ENCODE measurements around the gene KRT26.
"Not testable (repeated sequence)": the region's sequence is repeated elsewhere in the genome, so short reads cannot be mapped to it uniquely, and the experiment has no call there.

Gene KRT26

DNA sequence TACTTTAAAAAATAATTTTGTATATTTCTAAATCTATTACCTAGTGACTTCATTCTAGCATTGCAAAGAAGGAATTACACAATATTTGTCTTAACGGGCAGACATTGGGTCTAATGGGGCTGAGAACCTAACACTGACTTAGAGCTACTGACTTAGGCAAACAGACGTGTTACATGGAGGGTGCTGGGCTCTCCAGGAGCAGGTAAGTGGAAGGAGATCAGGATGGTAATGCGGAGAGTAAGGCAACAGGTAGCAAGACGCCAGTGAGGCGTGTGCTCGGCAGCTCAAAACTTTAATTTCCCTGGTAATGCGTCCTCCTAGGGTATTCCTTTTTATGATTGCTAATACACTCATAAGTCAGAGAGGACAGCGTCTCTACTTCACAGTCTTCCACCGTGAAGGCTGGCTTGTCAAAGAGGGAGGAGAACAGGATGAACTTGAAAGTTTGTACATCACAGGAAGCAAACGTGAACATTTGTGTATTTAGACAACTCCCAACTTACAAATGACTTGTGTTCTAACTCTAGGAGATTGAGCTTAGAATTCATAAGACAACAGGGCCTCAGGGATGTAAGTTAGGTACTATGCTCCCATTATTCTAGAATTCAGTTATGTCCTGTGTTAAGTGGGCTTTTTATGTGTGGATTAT lies 23.1 kb upstream of the KRT26 start:
- no peak for DNase-seq (ENCODE audit: low spot score)

GRCh38 chr17:40794466-40794865 lies 22.5 kb upstream of the KRT26 start:
- DNase-seq (ENCODE audit: low spot score) = no peak

- no peak for DNase-seq (ENCODE audit: low spot score)
These were observed 21.8 kb upstream of the KRT26 start for GRCh38 chr17:40793832-40794231.

GRCh38 chr17:40791787-40792436 lies 19.9 kb upstream of the KRT26 start:
- DNase-seq (ENCODE audit: low spot score) = peak; percentile 47

DNA sequence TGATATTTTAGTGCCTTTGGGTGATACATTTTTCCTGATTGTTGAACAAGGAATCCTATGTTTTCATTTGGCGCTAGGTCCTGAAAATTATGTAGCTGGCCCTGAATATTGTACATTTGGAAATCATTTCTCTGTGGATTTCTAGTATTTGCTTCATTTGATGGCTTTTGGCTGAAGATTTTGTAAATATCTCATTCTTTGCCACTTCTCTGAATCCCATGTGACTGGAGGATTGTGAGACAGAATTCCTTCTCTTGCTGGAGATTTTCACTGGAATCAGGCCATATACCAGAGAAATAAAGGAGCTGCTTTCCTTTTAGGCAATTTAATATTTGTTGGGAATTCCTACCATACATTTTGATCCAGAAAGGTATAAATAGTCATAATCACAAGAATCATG lies 19.1 kb upstream of the KRT26 start:
- no peak for DNase-seq (ENCODE audit: low spot score)

DNA sequence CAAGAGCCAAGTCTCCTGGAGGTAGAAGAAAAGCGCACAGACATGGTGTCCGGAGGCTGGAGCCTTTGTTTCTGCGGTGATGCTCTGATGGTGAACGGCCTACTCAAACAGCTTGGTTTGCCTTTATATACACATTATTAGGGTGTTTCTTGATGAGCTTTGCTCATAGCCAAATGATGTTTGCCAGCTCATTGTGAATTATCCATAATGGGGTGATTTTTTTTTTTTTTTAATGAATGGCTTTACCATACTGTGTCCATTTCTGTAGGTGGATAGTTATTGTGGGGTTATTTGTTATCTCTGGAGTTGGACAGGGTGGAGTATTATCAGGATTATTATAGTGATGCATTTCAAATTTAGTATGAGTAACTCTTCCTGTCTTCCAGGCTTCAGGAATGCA lies 10.4 kb upstream of the KRT26 start, which contains the start of gene KRT27:
TSS of gene KRT27 (minus strand) at position 101 of the 400 bp plus-strand sequence. CDS start at position 44, 57 bp downstream.
- no peak for DNase-seq (ENCODE audit: low spot score)

DNA sequence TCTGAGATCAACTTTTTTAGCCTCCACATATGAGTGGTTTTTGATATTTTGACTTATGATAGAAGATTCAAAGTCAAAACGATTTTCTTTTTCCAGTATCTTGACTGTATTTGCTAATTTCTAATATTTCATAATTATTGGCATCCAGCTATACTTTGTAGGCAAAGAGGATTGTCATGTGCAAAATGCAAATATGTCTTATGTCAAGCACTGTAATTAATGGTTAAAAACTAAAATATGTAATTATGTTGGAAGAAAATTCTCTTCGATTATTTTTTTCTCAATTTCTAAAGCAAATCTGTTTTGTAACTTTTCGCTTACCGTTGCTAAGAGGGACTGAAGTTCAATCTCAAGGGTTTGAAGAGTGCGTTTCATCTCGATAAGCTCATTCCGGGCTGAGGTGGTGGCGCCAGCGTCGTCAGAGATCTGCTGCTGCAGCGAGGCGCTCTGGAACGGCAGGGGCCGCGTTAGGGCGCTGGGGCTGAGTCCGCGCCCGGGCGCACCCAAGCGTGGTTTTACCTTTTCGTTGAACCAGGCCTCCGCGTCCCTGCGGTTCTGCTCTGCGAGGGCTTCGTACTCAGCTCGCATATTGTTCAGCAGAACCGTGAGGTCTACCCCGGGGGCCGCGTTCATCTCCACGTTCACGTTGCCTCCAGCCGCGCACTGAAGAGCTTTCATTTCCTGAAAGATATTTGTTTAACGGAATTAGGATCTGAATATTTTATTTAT lies 7.3 kb upstream of the KRT26 start:
- DNase-seq (ENCODE audit: low spot score) = no peak

GRCh38 chr17:40778461-40778860 lies 6.5 kb upstream of the KRT26 start:
- DNase-seq (ENCODE audit: low spot score) = no peak

DNA sequence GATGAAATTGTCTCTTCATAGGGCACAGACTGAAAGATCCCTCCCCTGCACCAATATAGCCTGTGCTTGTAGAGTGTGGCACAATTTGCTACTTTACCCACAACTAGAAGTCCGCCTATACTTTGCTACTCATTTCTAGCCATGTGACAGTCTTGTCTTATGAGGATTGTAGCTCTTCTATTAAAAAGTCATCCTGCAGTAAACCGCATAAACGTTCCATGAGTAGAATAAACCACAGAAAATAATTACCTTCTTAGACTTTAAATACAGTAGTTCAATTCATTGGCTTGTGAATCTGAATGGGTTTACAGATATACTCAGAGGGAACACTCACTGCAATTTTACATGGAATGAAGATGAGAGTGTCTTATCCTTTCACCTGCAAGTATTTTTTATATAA lies 6.0 kb upstream of the KRT26 start:
- no peak for DNase-seq (ENCODE audit: low spot score)

GRCh38 chr17:40777459-40777858 lies 5.5 kb upstream of the KRT26 start:
- no peak for DNase-seq (ENCODE audit: low spot score)

DNA sequence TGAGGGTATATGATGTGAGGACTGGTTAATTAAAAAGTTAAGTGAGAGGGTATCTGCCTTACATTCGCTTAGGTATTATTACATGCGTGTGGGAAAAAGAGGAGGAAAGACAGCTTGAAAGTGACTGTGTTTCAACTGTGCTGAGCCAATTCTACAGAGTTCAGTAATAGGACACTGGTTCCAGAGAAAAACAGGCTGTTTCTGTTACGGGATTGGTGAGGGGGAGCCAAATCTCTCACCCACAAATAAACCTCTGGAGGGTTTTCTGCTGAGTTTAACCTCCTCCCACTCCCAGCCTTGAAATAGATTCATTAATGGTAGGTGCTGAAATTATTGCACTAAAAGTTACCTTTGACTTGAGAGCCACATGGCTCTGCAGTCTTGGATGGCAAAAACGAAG lies 3.9 kb upstream of the KRT26 start:
- no peak for DNase-seq (ENCODE audit: low spot score)

DNA sequence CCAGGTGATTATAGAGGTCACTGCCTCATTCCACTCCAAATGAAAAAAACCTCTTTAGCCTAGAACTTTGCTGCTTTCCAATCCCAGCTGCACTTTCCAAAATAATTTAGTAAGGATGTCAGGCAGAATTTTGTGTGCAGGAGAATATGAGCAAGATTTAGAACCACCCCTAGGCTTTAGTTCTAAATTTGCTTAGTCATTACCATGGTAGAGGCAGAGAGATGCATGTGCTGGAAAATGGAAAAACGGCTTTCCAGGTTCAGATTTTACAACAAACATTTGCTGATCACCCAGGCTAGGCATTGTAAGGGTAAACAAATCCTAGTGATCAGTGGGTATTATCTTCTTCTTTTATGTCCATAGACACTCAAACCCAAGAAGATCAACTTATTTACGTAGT lies 6.3 kb downstream of the KRT26 start:
- DNase-seq (ENCODE audit: low spot score) = no peak

GRCh38 chr17:40763752-40764151 lies 8.2 kb downstream of the KRT26 start:
- no peak for DNase-seq (ENCODE audit: low spot score)

DNA sequence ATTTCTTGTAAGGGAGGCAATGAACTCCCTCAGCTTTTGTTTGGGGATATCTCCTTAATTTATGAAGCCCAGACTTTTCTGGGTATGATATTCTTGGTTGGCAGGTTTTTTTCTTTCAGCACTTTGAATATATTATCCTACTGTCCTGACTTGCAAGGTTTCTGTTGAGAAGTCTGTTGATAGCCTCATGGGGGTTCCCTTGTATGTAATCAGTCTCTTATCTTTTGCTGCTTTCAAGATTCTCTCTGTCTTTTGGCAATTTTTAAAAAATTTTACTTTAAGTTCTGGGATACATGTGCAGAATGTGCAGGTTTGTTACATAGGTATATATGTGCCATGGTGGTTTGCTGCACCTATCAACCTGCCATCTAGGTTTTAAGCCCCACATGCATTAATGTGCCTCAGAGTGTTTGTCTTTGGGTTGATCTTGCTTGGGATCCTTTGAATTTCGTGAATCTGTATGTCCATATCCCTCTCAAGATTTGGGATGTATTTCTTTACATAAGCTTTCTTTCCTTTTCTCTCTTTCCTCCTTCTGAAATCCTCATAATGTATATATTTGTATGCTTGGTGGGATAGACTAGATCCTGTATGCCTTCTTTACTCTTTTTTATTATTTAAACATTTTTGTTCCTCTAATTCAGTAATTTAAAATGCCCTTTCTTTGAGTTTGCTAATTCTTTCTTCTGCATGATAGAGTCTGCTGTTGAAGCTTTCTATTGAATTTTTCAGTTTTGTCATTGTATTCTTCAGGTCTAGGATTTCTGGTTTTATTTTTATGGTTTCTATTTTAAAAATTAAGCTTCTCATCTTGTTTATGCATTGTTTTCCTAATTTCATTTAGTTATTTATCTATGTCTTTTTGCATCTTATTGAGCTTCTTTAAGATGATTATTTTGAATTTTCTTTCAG lies 11.6 kb downstream of the KRT26 start:
- DNase-seq (ENCODE audit: low spot score) = no peak

GRCh38 chr17:40755231-40755630 lies 16.8 kb downstream of the KRT26 start, which contains the start of gene KRT25:
TSS of gene KRT25 (minus strand) at chr17:40755331. CDS start at chr17:40755271, 60 bp downstream.
- no peak for DNase-seq (ENCODE audit: low spot score)

- no peak for DNase-seq (ENCODE audit: low spot score)
These were observed 18.2 kb downstream of the KRT26 start for GRCh38 chr17:40753804-40754203.

GRCh38 chr17:40751065-40751464 lies 20.9 kb downstream of the KRT26 start:
- no peak for DNase-seq (ENCODE audit: low spot score)

- DNase-seq (ENCODE audit: low spot score) = no peak
These were observed 21.6 kb downstream of the KRT26 start for GRCh38 chr17:40750391-40750790.

DNA sequence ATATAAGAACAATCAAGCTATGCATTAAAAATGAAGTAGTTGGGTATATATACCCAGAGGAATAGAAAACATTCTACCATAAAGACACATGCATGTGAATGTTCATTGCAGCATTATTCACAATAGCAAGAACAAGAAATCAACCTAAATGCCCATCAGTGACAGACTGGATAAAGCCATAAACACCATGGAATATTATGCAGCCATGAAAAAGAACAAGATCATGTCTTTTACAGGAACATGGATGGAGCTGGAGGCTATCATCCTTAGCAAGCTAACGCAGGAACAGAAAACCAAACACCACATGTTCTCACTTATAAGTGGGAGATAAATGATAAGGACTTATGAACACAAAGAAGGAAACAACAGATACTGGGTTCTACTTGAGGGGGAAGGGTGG lies 23.3 kb downstream of the KRT26 start:
- DNase-seq (ENCODE audit: low spot score) = not testable (repeated sequence)

- no peak for DNase-seq (ENCODE audit: low spot score)
These were observed 33.4 kb downstream of the KRT26 start for GRCh38 chr17:40738553-40738952.

- no peak for DNase-seq (ENCODE audit: low spot score)
These were observed 37.0 kb downstream of the KRT26 start for GRCh38 chr17:40735016-40735415.

- DNase-seq (ENCODE audit: low spot score) = no peak
These were observed 38.0 kb downstream of the KRT26 start for GRCh38 chr17:40734018-40734417.

Data from AG08396 (cell line).